GM21737 (cell line): ENCODE measurements around the gene SH2B3.
"Not testable (repeated sequence)": the region's sequence is repeated elsewhere in the genome, so short reads cannot be mapped to it uniquely, and the experiment has no call there.

Experiments used
- ATAC-seq: cut with Tn5 transposase; IDR thresholded peaks from one replicate; pipeline ENCODE4 v1.9.1; 2021; ENCODE audit warnings: mild to moderate bottlenecking, moderate library complexity; ENCODE audit not compliant: unreplicated experiment

Gene SH2B3

DNA sequence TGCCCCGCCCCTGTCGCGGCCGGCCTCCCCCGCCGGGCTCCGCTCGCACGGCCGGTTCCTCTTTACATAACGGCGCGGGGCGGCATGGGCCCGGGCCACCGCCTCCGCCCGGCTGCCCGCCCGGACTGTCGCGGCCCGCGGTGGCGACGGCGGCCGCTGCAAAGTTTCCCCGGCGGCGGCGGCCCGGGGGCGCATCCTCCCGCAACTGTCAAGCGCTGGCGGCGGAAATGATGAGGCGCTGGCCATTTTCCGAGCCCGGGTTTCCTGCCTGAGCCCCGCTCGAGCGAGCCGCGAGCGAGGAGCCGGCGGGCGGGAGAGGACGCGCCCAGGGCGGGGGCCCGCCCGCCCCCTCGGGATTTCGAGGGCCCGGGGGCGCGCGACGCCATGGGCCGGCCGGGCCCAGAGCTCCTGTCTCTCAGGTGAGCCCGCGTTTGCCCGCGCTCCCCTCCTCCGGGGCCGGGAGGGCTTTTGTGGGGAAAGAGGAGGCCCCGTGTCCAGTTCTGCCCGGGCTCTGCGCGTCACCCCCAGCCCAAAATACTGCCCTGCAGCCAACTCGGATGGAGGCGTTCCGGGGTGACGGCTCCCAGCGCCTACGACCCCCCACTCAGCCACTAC is at the start of gene SH2B3:
SH2B3 (plus strand) TSS at position 65 of the 615 bp plus-strand sequence. CDS start 12,223 bp downstream, outside the sequence.
- ATAC-seq: peak; percentile 3

DNA sequence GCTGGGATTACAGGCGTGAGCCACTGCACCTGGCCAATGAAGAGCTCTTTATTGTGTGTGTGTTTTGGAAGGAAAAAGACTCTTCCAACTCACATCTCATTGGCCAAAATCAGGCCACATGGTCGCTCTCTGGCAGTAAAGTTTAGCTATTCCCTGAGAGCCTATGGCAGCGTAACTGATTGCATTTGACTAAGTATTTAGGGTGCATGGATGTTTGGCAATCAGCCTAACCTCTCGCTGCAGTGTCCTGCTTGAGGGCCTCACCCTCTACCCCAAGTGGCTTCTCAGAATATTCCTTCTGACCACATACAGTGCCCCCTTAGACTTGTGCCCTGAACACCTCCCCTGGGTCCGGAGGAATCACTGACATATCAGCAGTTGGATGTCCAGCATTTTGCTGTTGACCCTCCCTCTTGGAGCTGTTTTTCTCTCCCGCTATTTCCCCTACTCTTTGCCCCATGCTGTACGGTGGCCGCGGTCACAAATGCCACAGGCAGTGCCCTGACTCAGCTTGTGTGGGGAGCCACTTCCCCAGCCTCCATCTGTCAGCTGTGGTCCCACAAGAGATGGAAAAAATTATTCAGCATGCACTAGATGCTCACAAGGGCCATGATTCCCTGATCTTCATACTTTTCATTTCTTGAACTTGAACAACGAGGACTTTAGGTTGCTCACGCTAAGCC is 46.4 kb upstream of the SH2B3 start:
- no peak for ATAC-seq

- ATAC-seq: no peak
Measured at GRCh38 chr12:111359914-111360276, 45.8 kb upstream of the SH2B3 start.

DNA sequence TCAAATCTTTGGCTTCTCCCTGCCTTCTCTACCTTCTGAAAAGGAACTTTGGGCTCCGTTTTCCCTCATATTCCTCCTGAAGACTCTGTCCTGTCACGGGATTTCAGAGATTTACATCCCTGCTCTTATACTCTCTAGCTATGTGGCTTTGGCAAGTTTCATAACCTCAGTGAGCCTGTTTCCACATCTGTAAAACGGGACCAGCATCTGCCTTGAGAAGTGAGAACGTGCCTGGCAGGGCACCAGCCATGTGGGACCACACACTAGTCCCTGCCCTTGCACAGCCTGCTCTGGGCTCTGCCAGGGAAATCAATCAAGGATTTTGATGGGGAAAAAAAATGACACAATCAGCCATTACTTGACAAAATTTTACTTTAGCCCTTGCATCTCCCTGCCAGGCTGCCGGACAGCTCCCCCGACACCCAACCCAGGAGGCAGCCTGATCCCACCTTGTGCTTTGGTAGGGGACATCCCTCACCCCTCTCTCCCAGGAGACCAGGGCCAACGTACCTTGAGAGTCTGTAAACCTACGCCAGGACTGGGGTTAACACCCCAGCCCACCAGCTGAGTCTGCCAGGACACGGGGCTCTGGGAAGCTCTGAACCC is 45.3 kb upstream of the SH2B3 start:
- ATAC-seq: no peak

GRCh38 chr12:111361073-111361716 is 44.5 kb upstream of the SH2B3 start:
- no peak for ATAC-seq

DNA sequence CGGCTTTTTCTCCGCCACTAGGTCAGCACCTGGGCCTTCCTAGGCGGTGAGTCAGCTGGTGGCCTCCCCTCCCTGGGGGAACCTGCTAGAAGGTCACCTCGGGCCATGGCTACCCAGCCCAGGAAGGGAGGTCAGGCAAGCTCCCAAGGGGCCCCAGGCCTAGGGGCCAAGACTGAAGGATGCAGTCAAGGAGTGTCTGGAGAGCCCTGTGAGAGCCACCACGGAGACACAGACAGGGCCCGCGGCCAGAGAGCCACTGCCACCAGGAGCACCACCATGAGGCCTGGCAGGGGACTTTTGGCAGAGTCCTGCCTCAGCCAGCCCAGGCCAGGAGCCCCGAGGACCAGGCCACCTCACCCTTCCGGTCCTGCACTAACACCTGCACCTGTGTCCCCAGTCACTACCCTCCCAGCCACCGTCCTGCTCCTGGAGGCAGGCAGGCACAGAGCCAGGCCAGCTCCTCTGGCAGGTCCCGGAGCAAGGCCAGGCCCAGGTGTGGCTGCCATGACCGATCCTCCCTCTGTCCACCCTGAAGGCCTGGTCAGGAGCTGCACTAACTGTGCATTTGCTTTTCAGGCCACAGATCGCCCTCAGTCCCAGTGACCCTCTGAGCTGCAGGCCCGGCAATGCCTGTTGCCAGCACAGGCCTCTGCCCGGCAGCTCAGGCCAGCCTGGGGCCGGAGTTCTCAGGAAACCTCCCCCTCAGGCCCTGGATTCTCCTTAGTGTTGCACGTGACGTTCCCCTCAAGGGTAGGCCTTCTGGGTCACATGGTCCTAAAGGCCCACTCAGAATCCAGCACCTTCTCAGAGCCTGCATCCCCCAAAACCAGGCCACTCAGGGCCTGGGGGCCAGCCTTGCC is 43.8 kb upstream of the SH2B3 start:
- no peak for ATAC-seq

- no peak for ATAC-seq
Measured at GRCh38 chr12:111362687-111363475, 42.8 kb upstream of the SH2B3 start.

DNA sequence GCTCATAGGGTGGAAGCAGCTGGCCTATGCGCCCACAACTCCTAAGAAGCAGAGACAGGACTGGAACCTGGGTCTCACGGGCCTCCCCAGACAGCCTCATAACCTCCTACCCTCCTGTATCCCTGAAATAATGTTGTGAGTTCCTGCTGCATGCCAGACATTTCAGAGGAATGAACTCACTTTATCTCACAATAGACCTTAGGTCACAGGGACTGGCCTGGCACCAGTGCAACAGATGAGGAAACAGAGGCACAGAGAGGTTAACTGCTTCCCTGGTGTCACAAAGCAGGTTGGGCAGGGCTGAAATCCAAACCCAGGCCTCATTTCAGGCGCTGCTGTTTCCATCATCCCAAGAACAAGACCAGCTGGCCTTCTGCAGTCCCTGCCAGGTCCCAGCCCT is 42.1 kb upstream of the SH2B3 start:
- no peak for ATAC-seq

DNA sequence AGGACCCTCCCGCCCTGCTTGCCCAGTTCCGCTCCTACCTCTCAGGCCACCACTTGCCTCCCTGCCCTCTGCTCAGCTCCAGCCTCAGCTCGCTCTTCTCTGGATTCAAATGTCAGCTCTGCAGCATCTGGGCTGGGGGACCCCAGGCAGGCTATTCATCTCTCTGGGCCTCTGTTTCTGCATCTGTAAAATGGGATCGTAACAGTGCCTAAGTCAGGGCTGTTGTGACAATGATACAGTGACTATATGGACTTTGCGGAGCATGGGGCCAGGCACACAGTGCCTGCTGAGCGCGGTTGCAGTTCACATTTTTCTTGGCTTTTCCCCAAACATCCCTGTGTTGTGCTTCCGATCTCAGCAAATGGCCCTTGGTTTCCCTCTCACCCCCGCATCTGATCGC is 39.6 kb upstream of the SH2B3 start:
- ATAC-seq: no peak

DNA sequence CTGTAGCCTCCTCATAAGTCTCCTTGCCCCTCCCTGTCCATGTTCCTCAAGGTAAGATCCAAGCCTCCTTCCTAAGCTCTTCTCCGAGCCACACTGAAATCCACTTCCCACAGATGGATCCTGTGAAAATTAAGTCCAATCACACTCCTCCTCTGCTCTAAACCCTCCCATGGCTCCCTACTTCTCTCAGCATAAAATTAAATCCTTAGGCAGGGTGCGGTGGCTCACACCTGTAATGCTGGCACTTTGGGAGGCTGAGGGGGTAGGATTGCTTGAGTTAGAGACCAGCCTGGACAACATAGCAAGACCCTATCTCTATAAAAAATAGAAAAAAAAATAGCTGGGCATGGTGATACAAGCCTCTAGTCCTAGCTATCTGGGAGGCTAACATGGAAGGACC is 39.1 kb upstream of the SH2B3 start:
- no peak for ATAC-seq

GRCh38 chr12:111367661-111368221 is 38.0 kb upstream of the SH2B3 start:
- ATAC-seq: no peak

DNA sequence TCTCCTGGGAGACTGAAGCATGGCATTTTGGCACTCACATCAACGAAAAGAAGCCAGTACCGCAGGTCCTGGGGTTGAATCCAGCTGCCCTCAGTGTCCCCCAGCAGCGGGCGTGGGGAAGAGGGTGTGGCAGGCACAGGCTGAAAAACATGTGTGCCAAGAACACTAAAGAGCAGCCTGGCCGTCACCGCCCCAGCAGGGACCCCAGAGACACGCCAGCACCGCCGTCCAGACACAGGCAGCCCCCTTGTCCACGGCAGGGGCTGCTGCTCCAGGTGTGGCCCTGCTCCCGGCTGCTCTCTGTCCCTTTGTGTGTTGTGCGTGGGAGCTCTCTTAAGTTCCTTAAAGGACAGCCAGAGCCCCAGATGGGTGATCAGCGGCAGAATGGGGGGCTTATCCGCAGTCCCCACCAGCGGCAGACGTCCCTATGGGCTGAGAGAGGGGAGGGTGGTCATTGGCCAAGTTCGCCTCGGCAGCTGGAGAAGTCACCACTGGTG is 37.4 kb upstream of the SH2B3 start:
- peak; percentile 19 for ATAC-seq

GRCh38 chr12:111368788-111369495 is 36.8 kb upstream of the SH2B3 start, which contains the start of gene PHETA1:
Gene PHETA1 (minus strand): TSS chr12:111369095. CDS start chr12:111363427, 5,668 bp downstream.
- peak; percentile 92 for ATAC-seq

DNA sequence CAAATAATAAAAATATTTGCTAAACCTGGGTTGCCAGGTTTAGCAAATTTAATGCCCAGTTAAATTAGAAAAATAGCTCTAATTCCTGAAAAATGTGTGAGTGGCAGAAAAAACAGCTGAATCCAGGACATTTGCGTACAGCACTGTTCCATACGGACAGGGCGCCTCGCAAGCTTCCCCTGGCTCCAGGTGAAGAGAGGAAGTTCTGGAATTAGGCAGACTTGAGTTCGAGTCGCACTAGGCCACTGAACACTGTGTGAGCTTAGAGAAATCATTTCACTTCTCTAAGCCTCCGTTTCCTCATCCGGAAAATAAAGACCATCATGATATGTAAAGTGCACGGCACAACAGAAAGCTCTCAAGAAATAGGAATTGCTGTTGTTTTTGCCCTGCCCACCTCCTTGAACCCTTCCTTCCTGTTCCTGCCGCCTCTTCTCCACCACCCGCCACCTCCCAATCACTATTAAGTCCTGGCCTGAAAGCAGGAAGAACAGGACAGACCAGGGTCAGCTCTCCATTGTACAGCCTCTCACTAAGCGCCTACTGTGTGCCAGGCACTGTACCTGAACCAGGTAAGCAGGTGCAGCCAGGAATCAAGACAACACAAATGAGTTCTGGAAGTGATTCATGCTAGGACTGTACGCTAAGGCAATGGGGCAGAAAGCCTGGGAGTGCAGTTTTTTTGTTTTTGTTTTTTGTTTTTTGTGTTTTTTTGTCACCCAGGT is 36.1 kb upstream of the SH2B3 start:
- no peak for ATAC-seq

DNA sequence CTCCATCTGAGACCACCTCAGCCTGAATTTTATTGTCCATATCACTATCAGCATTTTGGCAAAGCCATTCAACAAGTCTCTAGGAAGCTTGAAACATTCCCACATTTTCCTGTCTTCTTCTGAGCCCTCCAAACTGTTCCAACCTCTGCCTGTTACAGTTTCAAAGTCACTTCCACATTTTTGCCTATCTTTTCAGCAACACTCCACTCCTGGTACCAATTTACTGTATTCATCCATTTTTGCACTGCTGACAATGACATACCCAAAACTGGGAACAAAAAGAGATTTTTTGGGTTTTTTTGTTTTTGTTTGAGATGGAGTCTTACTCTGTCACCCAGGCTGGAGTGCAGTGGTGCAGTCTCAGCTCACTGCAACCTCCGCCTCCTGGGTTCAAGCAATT is 32.5 kb upstream of the SH2B3 start:
- ATAC-seq: not testable (repeated sequence)

DNA sequence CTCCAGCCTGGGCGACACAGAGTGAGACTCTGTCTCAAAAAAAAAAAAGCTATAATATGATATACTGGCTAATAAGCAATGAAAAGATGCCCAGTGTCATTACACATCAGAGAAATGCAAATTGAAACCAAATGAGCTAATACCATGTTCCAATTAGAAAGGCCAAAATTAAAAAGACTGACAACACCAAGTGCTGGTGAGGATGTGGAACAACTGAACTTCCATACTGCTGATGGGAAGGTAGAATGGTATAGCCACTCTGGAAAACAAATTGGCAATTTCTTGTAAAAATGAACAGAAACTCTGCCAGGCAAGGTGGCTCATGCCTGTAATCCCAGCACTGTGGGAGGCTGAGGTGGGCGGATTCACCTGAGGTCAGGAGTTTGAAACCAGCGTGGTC is 28.3 kb upstream of the SH2B3 start:
- ATAC-seq: no peak

DNA sequence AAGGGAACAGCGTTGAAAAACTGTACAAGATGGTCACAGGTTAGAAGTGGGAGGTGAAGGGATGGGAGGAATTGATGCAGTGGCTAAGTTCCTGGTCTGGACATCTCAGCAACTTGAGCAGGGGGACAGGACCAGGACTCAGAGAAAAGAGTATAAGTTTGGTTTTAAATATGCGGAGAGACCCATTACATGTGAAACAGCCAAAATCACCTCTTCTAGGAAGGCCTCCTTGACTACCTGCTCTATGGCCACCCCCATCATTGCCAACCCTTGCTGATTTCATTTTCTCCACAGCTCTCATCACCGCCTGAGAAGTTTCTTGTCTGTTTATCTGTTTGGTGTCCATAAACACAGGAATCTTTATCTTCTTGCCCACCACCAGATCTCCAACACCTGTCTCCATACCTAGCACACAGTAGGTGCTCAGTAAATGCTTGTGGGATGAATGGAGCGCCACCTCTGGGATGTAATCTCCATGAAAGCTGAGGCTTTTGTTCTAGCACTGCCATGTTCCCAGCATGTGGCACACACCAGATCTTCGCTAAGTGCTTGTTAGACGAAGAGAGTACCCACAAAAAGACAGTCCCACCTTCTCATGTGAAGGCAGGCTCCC is 25.7 kb upstream of the SH2B3 start:
- ATAC-seq: no peak

GRCh38 chr12:111384596-111384995 is 21.1 kb upstream of the SH2B3 start:
- ATAC-seq: no peak
